ENCODE measurements around the gene UGT1A8.
"Not testable (repeated sequence)": the region's sequence is repeated elsewhere in the genome, so short reads cannot be mapped to it uniquely, and the experiment has no call there.

UGT1A8 gene

DNA sequence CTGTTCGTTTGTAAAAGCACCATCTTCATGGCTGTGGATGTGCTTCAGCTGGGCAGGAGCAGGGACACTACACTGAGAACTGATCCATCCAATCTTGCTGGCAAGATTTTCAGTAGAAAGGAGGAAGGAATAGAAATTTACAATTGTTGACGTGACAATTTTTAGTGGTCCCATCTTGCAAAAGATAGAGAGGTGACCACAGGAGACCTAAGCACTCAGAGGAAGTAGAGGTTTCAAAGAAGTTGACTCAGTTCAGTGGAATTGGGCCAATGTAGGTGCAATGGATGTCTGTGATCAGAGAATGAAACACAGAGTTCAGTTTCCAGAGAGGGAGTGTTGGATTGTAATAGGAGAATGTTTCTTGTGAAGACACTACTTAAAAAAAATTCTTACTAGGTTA is 96.7 kb downstream of the UGT1A8 start:
- DNase-seq (ENCODE audit: low spot score), result no peak

- DNase-seq (ENCODE audit: low spot score), result no peak
Observed at GRCh38 chr2:233718552-233718951, 101.1 kb downstream of the UGT1A8 start, which contains the start of gene UGT1A4. Gene UGT1A4 (plus strand): TSS chr2:233718736. CDS start chr2:233718821, 85 bp downstream.

GRCh38 chr2:233728723-233729301 is 111.4 kb downstream of the UGT1A8 start, which contains the start of gene UGT1A3:
Gene UGT1A3 (plus strand): TSS chr2:233729042. CDS start chr2:233729127, 85 bp downstream.
- DNase-seq (ENCODE audit: low spot score), result no peak

GRCh38 chr2:233736868-233737653 is 119.6 kb downstream of the UGT1A8 start:
- DNase-seq (ENCODE audit: low spot score), result not testable (repeated sequence)

- DNase-seq (ENCODE audit: low spot score), result no peak
Observed at GRCh38 chr2:233740870-233741269, 123.4 kb downstream of the UGT1A8 start.

DNA sequence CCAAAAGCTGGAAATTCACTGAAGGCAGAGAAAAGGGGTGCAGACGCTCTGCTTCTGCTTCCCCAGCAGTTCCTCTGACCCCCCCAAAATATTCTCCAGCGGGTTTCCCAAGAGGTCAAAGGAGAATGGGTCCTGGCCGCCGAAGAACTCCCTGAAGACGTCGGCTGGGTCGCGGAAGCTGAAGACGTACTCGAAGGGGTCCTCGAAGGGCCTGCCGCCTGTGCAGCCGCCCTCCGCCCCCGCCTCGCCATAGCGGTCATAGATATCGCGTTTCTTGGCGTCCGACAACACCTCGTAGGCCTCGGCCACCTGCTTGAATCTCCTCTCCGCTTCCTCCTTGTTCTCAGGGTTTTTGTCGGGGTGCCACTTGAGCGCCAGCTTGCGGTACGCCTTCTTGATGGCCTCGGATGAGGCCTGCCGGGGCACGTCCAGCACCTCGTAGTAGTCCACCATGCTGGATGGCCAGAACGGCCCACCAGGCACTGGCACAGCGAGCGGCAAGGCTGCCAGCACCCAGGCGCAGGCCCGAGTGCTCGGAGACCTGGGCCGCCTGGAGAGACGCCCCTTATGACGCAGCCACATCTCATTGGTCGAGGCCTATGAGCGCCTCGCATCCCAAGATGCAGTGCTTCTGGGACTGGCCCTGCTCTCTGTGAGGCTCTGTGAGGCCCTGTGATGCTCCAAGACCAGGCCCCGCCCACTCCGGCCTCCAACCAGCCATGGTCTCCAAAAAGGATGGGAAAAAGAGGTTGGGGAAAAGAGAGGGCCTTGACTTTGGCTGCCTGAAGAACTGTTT is 126.2 kb downstream of the UGT1A8 start:
- no peak for DNase-seq (ENCODE audit: low spot score)

- no peak for DNase-seq (ENCODE audit: low spot score)
Observed at GRCh38 chr2:233745073-233745755, 127.8 kb downstream of the UGT1A8 start.

- not testable (repeated sequence) for DNase-seq (ENCODE audit: low spot score)
Observed at GRCh38 chr2:233745838-233746237, 128.4 kb downstream of the UGT1A8 start.

DNA sequence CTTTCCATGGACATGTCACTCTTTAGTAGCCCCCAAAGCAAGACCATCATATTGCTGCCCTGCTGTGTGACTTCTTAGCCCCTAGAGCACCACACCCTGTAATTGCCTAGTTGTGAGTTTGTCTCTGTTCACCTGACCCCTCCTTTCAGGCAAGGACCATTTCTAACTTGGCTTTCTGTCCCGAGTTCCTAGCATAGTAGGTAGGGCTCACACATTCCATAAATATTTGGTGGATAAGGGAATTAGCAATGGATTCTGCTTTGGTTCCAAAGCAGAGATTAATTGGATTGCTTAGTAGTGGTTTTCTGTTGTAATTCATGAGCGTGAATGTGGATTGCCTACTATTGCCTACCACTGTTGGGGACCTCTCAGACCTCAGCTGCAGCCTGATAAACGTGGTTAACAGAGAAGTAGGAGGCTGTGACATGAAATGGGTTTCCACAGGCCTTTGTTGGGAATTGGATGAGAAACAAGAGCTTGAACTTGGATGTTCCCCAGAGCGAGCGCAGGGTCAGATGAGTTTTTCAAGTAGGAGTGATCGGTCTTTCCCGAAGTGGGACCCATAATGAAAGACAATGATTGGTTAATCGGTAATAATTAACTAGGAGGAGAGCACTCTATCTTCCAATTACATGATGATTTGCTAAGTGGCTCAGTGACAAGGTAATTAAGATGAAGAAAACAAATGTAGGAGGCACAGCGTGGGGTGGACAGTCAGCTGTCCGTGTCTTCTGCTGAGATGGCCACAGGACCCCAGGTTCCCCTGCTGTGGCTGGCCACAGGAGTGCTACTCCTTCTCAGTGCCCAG is 129.2 kb downstream of the UGT1A8 start:
- DNase-seq (ENCODE audit: low spot score), result no peak

DNA sequence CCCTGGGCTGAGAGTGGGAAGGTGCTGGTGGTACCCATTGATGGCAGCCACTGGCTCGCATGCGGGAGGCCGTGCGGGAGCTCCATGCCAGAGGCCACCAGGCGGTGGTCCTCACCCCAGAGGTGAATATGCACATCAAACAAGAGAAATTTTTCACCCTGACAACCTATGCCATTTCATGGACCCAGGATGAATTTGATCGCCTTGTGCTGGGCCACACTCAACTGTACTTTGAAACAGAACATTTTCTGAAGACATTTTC is 129.8 kb downstream of the UGT1A8 start:
- DNase-seq (ENCODE audit: low spot score), result no peak

DNA sequence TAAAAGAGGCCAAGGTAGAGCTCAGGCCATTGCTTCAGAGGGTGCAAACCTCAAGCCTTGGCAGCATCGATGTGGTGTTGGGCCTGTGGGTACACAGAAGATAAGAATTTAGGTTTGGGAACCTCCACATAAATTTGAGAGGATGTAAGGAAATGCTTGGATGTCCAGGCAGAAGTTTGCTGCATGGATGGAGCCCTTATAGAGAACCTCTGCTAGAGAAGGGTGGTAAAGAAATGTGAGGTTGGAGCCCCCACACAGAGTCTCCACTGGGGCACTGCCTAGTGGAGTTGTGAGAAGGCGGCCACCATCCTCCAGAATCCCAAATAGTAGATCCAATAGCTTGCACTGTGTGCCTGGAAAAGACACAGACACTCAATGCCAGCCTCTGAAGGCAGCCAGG is 133.3 kb downstream of the UGT1A8 start:
- not testable (repeated sequence) for DNase-seq (ENCODE audit: low spot score)

- not testable (repeated sequence) for DNase-seq (ENCODE audit: low spot score)
Observed at GRCh38 chr2:233751212-233752009, 134.0 kb downstream of the UGT1A8 start.

GRCh38 chr2:233754872-233755611 is 137.6 kb downstream of the UGT1A8 start:
- DNase-seq (ENCODE audit: low spot score), result no peak

DNA sequence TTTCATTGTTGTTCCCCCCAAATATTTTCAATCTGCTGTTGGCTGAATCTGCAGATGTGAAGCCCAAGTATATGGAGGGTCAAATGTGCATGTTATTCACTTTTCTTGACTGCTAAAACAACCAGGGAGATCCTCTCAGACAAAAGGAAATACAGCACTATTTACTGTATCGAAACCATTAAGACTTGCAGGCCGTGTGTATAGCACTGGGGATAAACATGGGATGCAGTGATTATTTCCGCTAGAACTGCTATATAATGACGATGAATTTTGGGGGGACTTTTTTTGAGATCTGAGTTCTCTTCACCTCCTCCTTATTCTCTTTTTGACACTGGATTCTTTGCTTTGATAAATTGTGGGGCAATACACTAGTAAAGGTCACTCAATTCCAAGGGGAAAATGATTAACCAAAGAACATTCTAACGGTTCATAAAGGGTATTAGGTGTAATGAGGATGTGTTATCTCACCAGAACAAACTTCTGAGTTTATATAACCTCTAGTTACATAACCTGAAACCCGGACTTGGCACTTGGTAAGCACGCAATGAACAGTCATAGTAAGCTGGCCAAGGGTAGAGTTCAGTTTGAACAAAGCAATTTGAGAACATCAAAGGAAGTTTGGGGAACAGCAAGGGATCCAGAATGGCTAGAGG is 139.1 kb downstream of the UGT1A8 start:
- no peak for DNase-seq (ENCODE audit: low spot score)

DNA sequence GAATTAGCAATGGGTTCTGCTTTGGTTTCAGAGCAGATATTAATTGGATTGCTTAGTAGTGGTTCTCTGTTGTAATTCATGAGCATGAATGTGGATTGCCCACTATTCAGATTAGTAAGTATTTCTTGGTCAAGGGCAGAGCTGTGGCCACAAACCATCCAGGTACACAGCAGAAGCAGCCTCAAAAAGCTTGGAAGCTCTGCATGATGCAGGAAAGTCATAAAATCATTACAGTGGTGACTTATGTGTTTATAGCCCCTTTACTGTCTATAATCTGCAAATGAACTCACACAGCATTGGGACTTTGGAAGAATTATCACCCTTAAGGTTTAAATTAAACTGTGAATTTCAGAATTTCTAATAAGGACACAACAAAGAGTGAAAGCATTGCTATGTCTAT is 140.7 kb downstream of the UGT1A8 start:
- DNase-seq (ENCODE audit: low spot score), result no peak

DNA sequence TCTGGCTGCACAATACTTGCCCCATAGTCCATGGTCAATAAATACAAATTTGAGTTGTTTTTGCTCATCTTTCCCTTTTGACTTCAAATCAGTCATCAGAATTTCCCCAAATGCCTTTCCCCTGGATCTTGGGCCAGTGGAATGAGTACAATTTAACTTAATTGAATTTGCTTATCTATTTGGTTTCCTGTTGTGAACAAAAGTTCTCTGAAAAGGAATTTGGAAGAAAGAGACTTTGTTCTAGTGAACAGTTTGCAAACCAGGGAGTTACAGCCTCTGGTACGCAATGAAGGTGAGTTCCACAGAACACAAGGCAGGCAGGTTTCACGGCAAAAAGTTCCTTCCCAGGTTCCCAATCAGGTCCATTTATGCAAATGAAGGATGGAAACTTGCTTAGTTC is 141.4 kb downstream of the UGT1A8 start:
- no peak for DNase-seq (ENCODE audit: low spot score)

GRCh38 chr2:233760043-233760442 is 142.6 kb downstream of the UGT1A8 start, which contains the start of gene UGT1A1:
Gene UGT1A1 (plus strand): TSS chr2:233760270. CDS start chr2:233760288, 18 bp downstream.
- DNase-seq (ENCODE audit: low spot score), result no peak

- no peak for DNase-seq (ENCODE audit: low spot score)
Observed at GRCh38 chr2:233761040-233761769, 143.8 kb downstream of the UGT1A8 start.

Data from SK-N-DZ (cell line).